HG03103 (cell line): ENCODE measurements around the gene CAMKMT.

ENCODE experiments used
- ATAC-seq: cut with Tn5 transposase; IDR thresholded peaks from one replicate; pipeline ENCODE4 v1.9.1; 2021; ENCODE audit warnings: low read depth; ENCODE audit not compliant: unreplicated experiment

Gene CAMKMT

GRCh38 chr2:44766220-44766619, 404.5 kb downstream of the CAMKMT start:
- ATAC-seq: no peak

- ATAC-seq: no peak
Observed at GRCh38 chr2:44766777-44767176, 405.0 kb downstream of the CAMKMT start.

- ATAC-seq: no peak
Observed at GRCh38 chr2:44767691-44768090, 405.9 kb downstream of the CAMKMT start.

GRCh38 chr2:44768438-44769236, 406.9 kb downstream of the CAMKMT start:
- no peak for ATAC-seq

- ATAC-seq: no peak
Observed at GRCh38 chr2:44769349-44770011, 407.7 kb downstream of the CAMKMT start.

GRCh38 chr2:44770221-44771195, 408.8 kb downstream of the CAMKMT start:
- no peak for ATAC-seq

GRCh38 chr2:44771522-44771921, 409.8 kb downstream of the CAMKMT start:
- ATAC-seq: no peak

- ATAC-seq: no peak
Observed at GRCh38 chr2:44772131-44772530, 410.4 kb downstream of the CAMKMT start.

GRCh38 chr2:44772669-44773378, 411.1 kb downstream of the CAMKMT start:
- ATAC-seq: no peak

GRCh38 chr2:44774826-44775492, 413.2 kb downstream of the CAMKMT start:
- ATAC-seq: no peak

- ATAC-seq: no peak
Observed at GRCh38 chr2:44777036-44777435, 415.3 kb downstream of the CAMKMT start.

GRCh38 chr2:44777537-44777936, 415.8 kb downstream of the CAMKMT start:
- ATAC-seq: no peak

GRCh38 chr2:44778221-44778654, 416.5 kb downstream of the CAMKMT start:
- ATAC-seq: peak; percentile 35

GRCh38 chr2:44778671-44779476, 417.1 kb downstream of the CAMKMT start:
- ATAC-seq: peak; percentile 94

GRCh38 chr2:44779793-44780192, 418.0 kb downstream of the CAMKMT start:
- no peak for ATAC-seq

- ATAC-seq: no peak
Observed at GRCh38 chr2:44780406-44780805, 418.7 kb downstream of the CAMKMT start.

GRCh38 chr2:44785433-44785832, 423.7 kb downstream of the CAMKMT start:
- no peak for ATAC-seq

GRCh38 chr2:44786045-44786816, 424.5 kb downstream of the CAMKMT start:
- no peak for ATAC-seq
